Panc1 (cell line): ENCODE measurements around the gene PPP1R1C.

Experiments
- CTCF ChIP-seq: fragments of 450-650 bp; IDR thresholded peaks from 2 replicates; pipeline ENCODE4 v1.5.1; 2017; ENCODE audit warnings: mild to moderate bottlenecking
- POLR2AphosphoS5 ChIP-seq: IDR thresholded peaks from 2 replicates; pipeline ENCODE4 v1.6.1; 2012; ENCODE audit warnings: mild to moderate bottlenecking, low read depth, low read length, moderate library complexity
- REST ChIP-seq, 2 experiments: IDR thresholded peaks; 2 replicates each; pipeline ENCODE4 v1.6.1; 2011 to 2012; ENCODE audit warnings: low read depth in 2 of 2, control low read depth in 1 of 2, low read length in 1 of 2, mild to moderate bottlenecking in 1 of 2, moderate library complexity in 1 of 2; ENCODE audit not compliant: insufficient read depth in 1 of 2
- TCF7L2 ChIP-seq: IDR thresholded peaks from 2 replicates; pipeline ENCODE4 v1.6.1; 2011; ENCODE audit warnings: mild to moderate bottlenecking, low read depth, low read length, inconsistent platforms

- TF ChIP-seq CTCF = no peak
- no peak for TF ChIP-seq POLR2AphosphoS5
- TF ChIP-seq TCF7L2 = no peak
- no peak for TF ChIP-seq REST (IDR thresholded peaks at IDR 0.05; ENCODE audit: insufficient read depth in 1 of 2, low read depth in 2 of 2, low read length in 1 of 2)
These were observed 94.8 kb downstream of the PPP1R1C start for GRCh38 chr2:182080493-182080892.
